HCT116 (cell line): Measurements from ENCODE around the gene ESM1. TPM values are rescaled to one million over a fixed set of nuclear protein-coding genes. Genes with fewer than 3 reads are reported as not detected.

Experiments
- ATAC-seq: fragments of 200-7000 bp; cut with Tn5 transposase; 2 replicates; pipeline ENCODE4 v1.9.1; 2020; ENCODE audit warnings: mild to moderate bottlenecking, moderate library complexity
- BruUV-seq: library from RNA; stranded (reverse); fragments of 400-500 nt; replicated peaks from 2 replicates; lab custom pipeline; 2021; lab: Mats Ljungman, UMichigan
- CTCF ChIA-PET: fragments of 300-600 bp; sonication (Branson Sonifier 250); formaldehyde crosslinking; loops from one replicate; lab custom pipeline; 2021; ENCODE audit warnings: antibody characterized with exemption; lab: Charles Lee
- POLR2A ChIA-PET: fragments of 300-600, 350-600 bp; sonication (Branson Sonifier 250); formaldehyde crosslinking; loops from one replicate; lab custom pipeline; 2021; ENCODE audit warnings: antibody characterized with exemption; lab: Charles Lee
- RAD21 ChIA-PET, 2 experiments: fragments of 300-600 bp; sonication (Branson Sonifier 250); formaldehyde crosslinking; loops; one replicate each; lab custom pipeline; 2023; ENCODE audit warnings: low total read pairs in 2 of 2; ENCODE audit not compliant: uncharacterized antibody in 2 of 2, unreplicated experiment in 2 of 2, low non-redundant PET in 1 of 2; lab: Charles Lee
- DNase-seq: peaks from one replicate; pipeline ENCODE4 v3.0.0-alpha.2; 2010; ENCODE audit warnings: low read depth, low spot score
- H2AFZ ChIP-seq: fragments of 200-600 bp; shearing (Covaris generic), sonication (generic); 2 replicates; pipeline ENCODE4 v1.6.1; 2017; ENCODE audit warnings: low read depth, mixed run types, mixed read lengths, antibody characterized with exemption, low read length; ENCODE audit not compliant: poor library complexity, severe bottlenecking
- H3K27ac ChIP-seq: 2 replicates; pipeline ENCODE4 v1.5.1; 2012; ENCODE audit warnings: low read depth, low read length
- H3K27me3 ChIP-seq: fragments of 200-600 bp; sonication (generic); 2 replicates; pipeline ENCODE4 v1.6.1; 2016; ENCODE audit warnings: mixed run types, low read length, mixed read lengths; ENCODE audit not compliant: insufficient read depth
- H3K36me3 ChIP-seq, 2 experiments: fragments of 200-500 bp in 1 of 2; fragments of 200-600 bp in 1 of 2; sonication (Bioruptor generic) in 1 of 2; sonication (generic) in 1 of 2; 2 replicates each; pipeline versions ENCODE4 v1.5.1 to v1.6.1; 2014 to 2016; ENCODE audit warnings: low read length in 2 of 2, inconsistent platforms in 1 of 2, mixed read lengths in 1 of 2, mixed run types in 1 of 2; ENCODE audit not compliant: insufficient read depth in 2 of 2, control insufficient read depth in 1 of 2
- H3K4me1 ChIP-seq, 2 experiments: fragments of 200-600 bp in 1 of 2; sonication (generic) in 1 of 2; 2 replicates each; pipeline versions ENCODE4 v1.5.1 to v1.6.1; 2012 to 2017; ENCODE audit warnings: low read length in 2 of 2, inconsistent platforms in 1 of 2, mild to moderate bottlenecking in 1 of 2, mixed read lengths in 1 of 2, mixed run types in 1 of 2, moderate library complexity in 1 of 2; ENCODE audit not compliant: insufficient read depth in 2 of 2, control insufficient read depth in 1 of 2
- H3K4me2 ChIP-seq: fragments of 200-600 bp; sonication (generic); 2 replicates; pipeline ENCODE4 v1.6.1; 2017; ENCODE audit warnings: mixed run types, low read length, mixed read lengths
- H3K4me3 ChIP-seq, 2 experiments: fragments of 200-600 bp in 1 of 2; sonication (generic) in 1 of 2; replicated peaks in 1 of 2; 2 replicates each; pipeline ENCODE4 v1.5.1; 2011 to 2016; ENCODE audit warnings: low read length in 2 of 2, control low read depth in 1 of 2, low read depth in 1 of 2, mild to moderate bottlenecking in 1 of 2, mixed read lengths in 1 of 2, mixed run types in 1 of 2
- H3K79me2 ChIP-seq: fragments of 200-600 bp; sonication (generic); 2 replicates; pipeline ENCODE4 v1.6.1; 2017; ENCODE audit warnings: mild to moderate bottlenecking, mixed run types, low read length, moderate library complexity, mixed read lengths; ENCODE audit not compliant: insufficient read depth
- H3K9ac ChIP-seq: fragments of 200-600 bp; sonication (generic); 2 replicates; pipeline ENCODE4 v1.6.1; 2016; ENCODE audit warnings: low read length, mixed read lengths
- H3K9me2 ChIP-seq: fragments of 200-600 bp; sonication (generic), shearing (Covaris generic); 2 replicates; pipeline ENCODE4 v1.6.1; 2017; ENCODE audit warnings: mixed run types, mild to moderate bottlenecking, moderate library complexity; ENCODE audit not compliant: insufficient read depth
- H3K9me3 ChIP-seq, 2 experiments: fragments of 200-500 bp in 1 of 2; fragments of 200-600 bp in 1 of 2; sonication (Bioruptor generic) in 1 of 2; sonication (generic) in 1 of 2; 2 replicates each; pipeline ENCODE4 v1.6.1; 2014 to 2017; ENCODE audit warnings: low read length in 2 of 2, mixed read lengths in 2 of 2, inconsistent platforms in 1 of 2, low read depth in 1 of 2, mild to moderate bottlenecking in 1 of 2, mixed run types in 1 of 2, moderate library complexity in 1 of 2; ENCODE audit not compliant: control insufficient read depth in 1 of 2, insufficient read depth in 1 of 2
- H4K20me1 ChIP-seq: fragments of 200-600 bp; sonication (generic), shearing (Covaris generic); 2 replicates; pipeline ENCODE4 v1.6.1; 2017; ENCODE audit warnings: mixed run types, mild to moderate bottlenecking, moderate library complexity; ENCODE audit not compliant: insufficient read depth
- CBX3 ChIP-seq: IDR thresholded peaks from 2 replicates; pipeline ENCODE4 v1.6.1; 2012; ENCODE audit warnings: low read depth
- ELF1 ChIP-seq: IDR thresholded peaks from 2 replicates; pipeline ENCODE4 v1.6.1; 2012; ENCODE audit warnings: low read depth, borderline replicate concordance
- POLR2A ChIP-seq: IDR thresholded peaks from 2 replicates; pipeline ENCODE4 v1.7.0; 2011; ENCODE audit warnings: borderline replicate concordance; ENCODE audit not compliant: insufficient read depth, insufficient read length; ENCODE audit errors: extremely low read depth
- RAD21 ChIP-seq: IDR thresholded peaks from 2 replicates; pipeline ENCODE4 v1.6.1; 2012; ENCODE audit warnings: low read depth, mild to moderate bottlenecking
- SRF ChIP-seq: IDR thresholded peaks from 2 replicates; pipeline ENCODE4 v1.6.1; 2012; ENCODE audit warnings: low read depth
- TCF7L2 ChIP-seq: IDR thresholded peaks from 2 replicates; pipeline ENCODE4 v1.7.0; 2011; ENCODE audit warnings: borderline replicate concordance, inconsistent platforms; ENCODE audit not compliant: insufficient read depth, insufficient read length; ENCODE audit errors: extremely low read depth
- ZFX ChIP-seq: fragments of 450-650 bp; IDR thresholded peaks from 2 replicates; pipeline ENCODE4 v1.6.1; 2017
- intact Hi-C: fragments of 100-400 bp; cut with micrococcal nuclease; formaldehyde crosslinking; loops from 2 replicates; pipeline ENCODE4 v1.10.0; 2022
- total RNA-seq: library from RNA; stranded (reverse); gene quantifications from one replicate; pipeline ENCODE4 v1.2.1, GENCODE V29; 2021; ENCODE audit not compliant: unreplicated experiment
- TF ChIP-seq, protein P1 (sequence below), 3 experiments: fragments of 200-600 bp in 1 of 3; sonication (generic) in 1 of 3; IDR thresholded peaks in 2 of 3; conservative IDR thresholded peaks in 1 of 3; 2 replicates each; pipeline ENCODE4 v1.5.1; 2012 to 2017; ENCODE audit warnings: low read depth in 2 of 3, low read length in 2 of 3, antibody characterized with exemption in 1 of 3, borderline replicate concordance in 1 of 3, control low read depth in 1 of 3, mild to moderate bottlenecking in 1 of 3, mixed read lengths in 1 of 3, mixed run types in 1 of 3, moderate library complexity in 1 of 3; ENCODE audit not compliant: insufficient read depth in 1 of 3

ESM1 gene
- total RNA-seq, 1 experiment from 2014 or later, result not detected

- TF ChIP-seq SRF, result no peak
- no peak for TF ChIP-seq TCF7L2
- no peak for TF ChIP-seq CBX3
- TF ChIP-seq POLR2A, result no peak
- no peak for TF ChIP-seq ELF1
- no peak for TF ChIP-seq ZFX
- H3K36me3 ChIP-seq, result no peaks in the 10 kb centered on the region
- H3K9ac ChIP-seq, result no peak overlapping the region
- H2AFZ ChIP-seq, result no peak overlapping the region
- H3K4me1 ChIP-seq, result no peaks in the 10 kb centered on the region
- H3K4me2 ChIP-seq, result no peak overlapping the region
- peaks cover 59% of the 10 kb centered on the region for H3K27me3 ChIP-seq
- no peaks in the 10 kb centered on the region for H4K20me1 ChIP-seq
- no peaks in the 10 kb centered on the region for H3K9me3 ChIP-seq
- DNase-seq (no peak), ATAC-seq (no peak)
- H3K9me2 ChIP-seq, result no peaks in the 10 kb centered on the region
- no peak overlapping the region for H3K4me3 ChIP-seq
- H3K79me2 ChIP-seq, result no peaks in the 10 kb centered on the region
- intact Hi-C loops, result no loop called here
- CTCF ChIA-PET, result no interaction called here
- BruUV-seq, result no TSS peak
- H3K27ac ChIP-seq, result no peak overlapping the region
- POLR2A ChIA-PET, result no interaction called here
- RAD21 ChIA-PET, result no interaction called here
These were observed 21.0 kb downstream of the ESM1 start for GRCh38 chr5:54964405-54964804.

- H3K9me3 ChIP-seq, result no peaks in the 10 kb centered on the region
- ATAC-seq, result peak; percentile 79
- H3K36me3 ChIP-seq, result no peaks in the 10 kb centered on the region
- no peak overlapping the region for H3K4me3 ChIP-seq
- no peaks in the 10 kb centered on the region for H3K4me1 ChIP-seq
- H3K27ac ChIP-seq, result no peak overlapping the region
- CTCF ChIA-PET, result interaction anchor here (0.7 to 9.5 kb wide), 14 partner anchors 9 to 200 kb away, joined by 3 to 74 read pairs (median 4); partner anchors contain the start of gene GPX8
- POLR2A ChIA-PET, result no interaction called here
- TF ChIP-seq ZFX, result no peak
- TF ChIP-seq RAD21, result peak; percentile 47
- TF ChIP-seq, protein P1, sequence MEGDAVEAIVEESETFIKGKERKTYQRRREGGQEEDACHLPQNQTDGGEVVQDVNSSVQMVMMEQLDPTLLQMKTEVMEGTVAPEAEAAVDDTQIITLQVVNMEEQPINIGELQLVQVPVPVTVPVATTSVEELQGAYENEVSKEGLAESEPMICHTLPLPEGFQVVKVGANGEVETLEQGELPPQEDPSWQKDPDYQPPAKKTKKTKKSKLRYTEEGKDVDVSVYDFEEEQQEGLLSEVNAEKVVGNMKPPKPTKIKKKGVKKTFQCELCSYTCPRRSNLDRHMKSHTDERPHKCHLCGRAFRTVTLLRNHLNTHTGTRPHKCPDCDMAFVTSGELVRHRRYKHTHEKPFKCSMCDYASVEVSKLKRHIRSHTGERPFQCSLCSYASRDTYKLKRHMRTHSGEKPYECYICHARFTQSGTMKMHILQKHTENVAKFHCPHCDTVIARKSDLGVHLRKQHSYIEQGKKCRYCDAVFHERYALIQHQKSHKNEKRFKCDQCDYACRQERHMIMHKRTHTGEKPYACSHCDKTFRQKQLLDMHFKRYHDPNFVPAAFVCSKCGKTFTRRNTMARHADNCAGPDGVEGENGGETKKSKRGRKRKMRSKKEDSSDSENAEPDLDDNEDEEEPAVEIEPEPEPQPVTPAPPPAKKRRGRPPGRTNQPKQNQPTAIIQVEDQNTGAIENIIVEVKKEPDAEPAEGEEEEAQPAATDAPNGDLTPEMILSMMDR (IDR thresholded peaks at IDR 0.05 in 2 of 3, conservative IDR thresholded peaks at IDR 0.05 in 1 of 3; ENCODE audit: borderline replicate concordance in 1 of 3, insufficient read depth in 1 of 3, low read depth in 2 of 3, low read length in 2 of 3), result peak; percentile 24 to 68 (median 59); a peak in 5 of 6 replicates
- TF ChIP-seq, all 23 proteins: peak for 2
- RAD21 ChIA-PET, result interaction anchor here in 1 of 2 experiments (1.1 kb wide), 2 partner anchors 53 to 200 kb away, joined by 3 to 5 read pairs; partner anchors contain the start of gene GPX8
- H3K9me2 ChIP-seq, result no peaks in the 10 kb centered on the region
- H3K9ac ChIP-seq, result no peak overlapping the region
- H4K20me1 ChIP-seq, result no peaks in the 10 kb centered on the region
- no peak overlapping the region for H3K4me2 ChIP-seq
- H3K27me3 ChIP-seq, result peaks cover 31% of the 10 kb centered on the region
- intact Hi-C loops, result loop anchor here (5.0 kb wide), 1 partner anchor 187 kb away; no protein-coding TSS in a partner anchor
- H2AFZ ChIP-seq, result no peak overlapping the region
- no TSS peak for BruUV-seq
- peak; percentile 4 for DNase-seq
- no peaks in the 10 kb centered on the region for H3K79me2 ChIP-seq
These were observed 25.5 kb downstream of the ESM1 start for GRCh38 chr5:54959673-54960418.
